Activated CD4-positive, alpha-beta T cell treated with anti-CD3 and anti-CD28 coated beads for 4 hours (primary cell): Measurements from ENCODE around the gene SPATA31C1.
"Not testable (repeated sequence)": the region's sequence is repeated elsewhere in the genome, so short reads cannot be mapped to it uniquely, and the experiment has no call there.

Source experiments
- DNase-seq, 2 donors: peaks; one replicate each; pipeline ENCODE4 v3.0.0-alpha.2; 2020

Gene SPATA31C1

DNA sequence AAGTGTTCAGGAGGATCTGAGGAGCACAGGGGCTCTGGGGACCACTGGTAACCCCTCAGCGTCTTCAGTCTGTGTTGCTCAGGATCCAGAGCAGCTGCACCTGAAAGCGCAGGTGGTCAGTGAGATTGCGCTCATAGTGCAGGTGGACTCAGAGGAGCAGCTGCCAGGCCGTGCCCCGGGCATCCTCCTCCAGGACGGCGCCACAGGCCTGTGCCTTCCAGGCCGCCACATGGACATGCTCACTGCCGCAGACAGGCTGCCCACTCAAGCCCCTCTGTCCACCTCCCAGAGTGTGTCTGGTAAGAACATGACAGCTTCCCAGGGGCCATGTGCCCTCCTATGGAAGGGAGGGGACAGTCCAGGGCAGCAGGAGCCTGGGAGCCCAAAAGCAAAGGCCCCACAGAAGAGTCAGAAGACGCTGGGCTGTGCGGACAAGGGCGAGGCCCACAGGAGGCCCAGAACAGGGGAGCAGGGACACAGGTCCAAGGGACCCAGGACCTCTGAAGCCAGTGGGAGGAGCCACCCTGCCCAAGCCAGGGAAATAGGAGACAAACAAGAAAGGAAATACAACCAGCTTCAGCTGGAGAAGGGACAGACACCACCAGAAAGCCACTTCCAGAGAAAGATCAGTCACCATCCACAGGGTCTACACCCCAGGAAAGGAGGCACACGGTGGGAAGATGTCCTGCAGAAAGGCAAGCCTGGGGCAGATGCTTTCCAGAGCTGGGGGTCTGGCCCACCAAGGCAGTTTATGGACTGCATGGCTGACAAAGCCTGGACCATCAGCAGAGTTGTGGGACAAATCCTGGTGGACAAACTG is 29.9 kb upstream of the SPATA31C1 start:
- no peak for DNase-seq

DNA sequence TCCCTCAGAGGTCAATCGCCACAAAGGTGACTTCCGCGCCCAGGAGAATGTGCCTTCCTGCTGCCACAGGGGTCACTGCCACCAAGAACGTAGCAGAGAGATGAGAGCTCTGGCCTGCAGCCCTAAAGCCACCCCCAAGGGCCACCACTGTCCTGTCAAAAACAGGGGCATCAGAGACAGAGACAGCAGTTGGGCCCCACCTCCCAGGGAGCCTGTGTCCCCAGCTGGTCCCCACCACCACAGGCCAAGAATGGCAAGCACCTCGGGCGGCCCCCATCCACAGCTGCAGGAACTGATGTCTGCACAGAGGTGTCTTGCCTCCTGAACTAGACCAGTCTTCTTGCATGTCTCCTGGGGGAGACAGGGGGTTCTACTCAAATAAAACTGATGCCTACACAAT is 29.3 kb upstream of the SPATA31C1 start:
- DNase-seq = no peak

GRCh38 chr9:87889065-87889881 is 28.5 kb upstream of the SPATA31C1 start:
- no peak for DNase-seq

GRCh38 chr9:87889882-87890252 is 27.9 kb upstream of the SPATA31C1 start:
- DNase-seq = no peak

DNA sequence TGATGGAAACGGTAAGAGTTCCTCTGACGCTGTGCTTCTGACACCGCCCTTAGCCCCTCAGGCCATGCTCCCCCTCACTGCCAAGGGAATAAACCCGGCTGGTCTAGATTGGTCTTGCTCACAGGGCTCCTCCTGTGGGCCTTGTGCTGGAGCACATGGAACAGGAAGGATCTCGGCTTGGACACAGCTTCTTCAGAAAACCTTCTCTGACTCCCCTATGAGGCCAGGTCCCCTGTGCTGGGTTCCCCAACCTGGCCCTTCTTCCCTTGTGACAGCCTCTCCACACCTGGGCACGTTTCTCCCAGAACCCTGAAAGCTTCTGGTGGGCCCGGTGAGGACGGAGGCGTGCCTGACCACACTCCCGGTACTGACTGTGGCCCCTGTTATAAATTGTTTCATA is 26.9 kb upstream of the SPATA31C1 start:
- DNase-seq = no peak

- no peak for DNase-seq
Measured at GRCh38 chr9:87891754-87892153, 26.0 kb upstream of the SPATA31C1 start.

GRCh38 chr9:87892956-87893355 is 24.8 kb upstream of the SPATA31C1 start:
- no peak for DNase-seq

DNA sequence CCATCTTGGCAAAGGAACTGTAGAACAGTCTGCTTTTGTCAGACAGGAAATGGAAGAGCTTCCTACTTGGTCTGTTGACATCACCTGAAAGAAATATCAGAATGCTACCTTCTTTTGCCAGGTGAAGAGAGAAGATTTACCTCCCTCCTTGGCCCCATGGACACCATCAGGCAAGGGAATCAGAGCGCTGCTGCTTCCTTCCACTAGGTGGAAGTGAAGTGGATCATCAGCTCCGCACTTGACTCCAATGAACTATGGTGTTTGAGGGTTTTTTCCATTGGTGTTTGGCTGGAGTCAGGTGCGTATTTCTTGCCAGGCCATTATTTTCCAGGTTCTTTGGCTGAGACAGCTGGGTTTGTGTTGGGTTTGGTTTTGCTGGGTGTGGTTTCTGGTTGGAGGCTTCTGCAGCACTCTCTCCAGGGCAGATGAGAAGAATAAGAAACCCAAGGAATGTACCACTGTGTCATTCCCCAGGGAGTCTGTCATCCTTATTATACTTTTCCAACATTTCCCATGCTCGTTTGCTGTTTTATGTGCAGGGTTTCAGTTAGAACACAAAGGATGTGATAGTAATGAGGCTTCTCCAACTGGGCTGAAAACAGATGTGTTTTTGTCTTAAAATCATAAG is 22.6 kb upstream of the SPATA31C1 start:
- no peak for DNase-seq

- DNase-seq = no peak
Measured at GRCh38 chr9:87896891-87897290, 20.9 kb upstream of the SPATA31C1 start.

- DNase-seq = no peak
Measured at GRCh38 chr9:87898151-87898550, 19.6 kb upstream of the SPATA31C1 start.

- DNase-seq = not testable (repeated sequence)
Measured at GRCh38 chr9:87902371-87902770, 15.4 kb upstream of the SPATA31C1 start.

DNA sequence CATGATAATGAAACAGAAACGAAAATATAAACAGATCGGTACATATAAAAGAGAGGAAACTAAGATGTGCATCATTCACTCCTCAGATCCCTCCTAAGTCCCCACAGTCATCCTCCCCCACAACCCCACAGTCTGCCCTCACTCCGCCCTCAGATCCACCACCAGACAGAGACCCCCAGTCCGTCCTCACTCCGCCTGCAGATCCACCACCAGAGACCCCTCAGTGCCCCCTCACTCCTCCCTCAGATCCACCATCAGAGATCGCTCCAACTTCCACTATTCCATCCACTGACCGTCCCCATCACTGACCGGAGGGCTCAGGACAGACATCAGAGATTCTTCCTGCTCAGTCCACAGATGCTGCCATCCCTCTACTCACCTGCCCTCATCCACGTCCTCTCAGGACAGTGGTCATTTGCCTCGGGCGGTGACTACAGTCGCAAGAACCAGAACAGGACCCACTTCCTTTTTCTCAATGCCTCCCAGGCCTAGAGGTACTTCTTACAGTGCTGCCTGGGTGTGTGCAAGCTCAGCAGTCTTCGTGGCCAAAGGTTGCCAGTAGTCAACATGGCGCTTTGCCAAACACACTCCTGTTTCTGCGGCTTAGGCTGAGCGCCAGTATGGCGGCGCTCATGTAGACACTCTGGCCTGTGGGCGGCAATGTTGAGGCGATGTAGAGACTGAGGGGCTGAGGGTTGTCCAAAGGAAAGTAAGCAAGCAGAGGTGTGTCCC is 8.3 kb upstream of the SPATA31C1 start:
- no peak for DNase-seq

- DNase-seq = no peak
Measured at GRCh38 chr9:87910821-87911220, 6.9 kb upstream of the SPATA31C1 start.

- DNase-seq = not testable (repeated sequence)
Measured at GRCh38 chr9:87919013-87919412, 1.3 kb downstream of the SPATA31C1 start.

DNA sequence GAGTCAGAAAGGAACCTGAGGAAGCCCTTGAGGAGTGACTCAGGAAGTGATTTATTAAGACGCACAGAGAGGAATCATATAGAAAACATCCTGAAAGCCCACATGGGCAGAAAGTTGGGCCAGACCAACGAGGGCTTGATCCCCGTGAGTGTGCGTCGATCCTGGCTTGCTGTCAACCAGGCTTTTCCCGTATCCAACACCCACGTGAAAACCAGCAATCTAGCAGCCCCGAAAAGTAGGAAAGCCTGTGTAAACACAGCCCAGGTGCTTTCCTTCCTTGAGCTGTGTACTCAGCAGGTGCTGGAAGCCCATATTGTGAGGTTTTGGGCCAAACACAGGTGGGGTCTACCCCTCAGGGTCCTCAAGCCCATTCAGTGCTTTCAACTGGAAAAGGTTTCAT is 3.8 kb downstream of the SPATA31C1 start:
- DNase-seq = not testable (repeated sequence)

DNA sequence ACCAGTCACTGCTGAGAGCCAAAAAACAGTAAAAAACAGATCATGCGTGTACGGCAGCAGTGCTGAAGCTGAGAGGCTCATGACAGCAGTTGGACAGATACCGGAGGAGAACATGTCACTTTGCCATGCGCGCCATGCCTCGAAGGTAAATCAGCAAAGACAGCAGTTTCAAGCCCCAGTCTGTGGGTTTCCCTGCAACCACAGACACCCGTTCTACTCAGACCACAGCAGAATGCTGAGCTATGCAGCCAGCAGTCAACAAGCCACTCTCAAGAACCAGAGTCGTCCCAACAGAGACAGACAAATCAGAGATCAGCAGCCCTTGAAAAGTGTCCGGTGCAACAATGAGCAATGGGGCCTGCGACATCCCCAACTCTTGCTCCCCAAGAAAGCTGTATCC is 5.2 kb downstream of the SPATA31C1 start:
- DNase-seq = not testable (repeated sequence)

- DNase-seq = not testable (repeated sequence)
Measured at GRCh38 chr9:87924851-87925250, 7.1 kb downstream of the SPATA31C1 start.

DNA sequence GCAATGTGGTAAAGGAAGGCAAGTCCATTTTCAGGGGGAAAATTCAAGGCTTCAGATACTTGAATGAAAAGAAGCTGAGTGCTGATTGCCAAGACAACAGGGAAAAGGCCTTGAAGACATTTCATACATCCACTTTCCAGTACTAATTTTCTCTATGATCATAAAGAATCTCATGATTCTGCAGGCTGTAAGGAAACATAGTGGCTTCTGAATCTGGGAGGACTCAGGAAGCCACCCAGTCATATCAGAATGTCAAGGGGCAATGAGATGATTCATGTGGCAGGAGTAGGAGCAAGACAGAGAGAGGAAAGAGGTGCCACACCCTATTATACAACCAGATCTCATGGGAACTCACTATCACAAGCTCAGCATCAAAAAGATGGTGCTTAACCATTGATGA is 11.4 kb downstream of the SPATA31C1 start:
- DNase-seq = not testable (repeated sequence)

DNA sequence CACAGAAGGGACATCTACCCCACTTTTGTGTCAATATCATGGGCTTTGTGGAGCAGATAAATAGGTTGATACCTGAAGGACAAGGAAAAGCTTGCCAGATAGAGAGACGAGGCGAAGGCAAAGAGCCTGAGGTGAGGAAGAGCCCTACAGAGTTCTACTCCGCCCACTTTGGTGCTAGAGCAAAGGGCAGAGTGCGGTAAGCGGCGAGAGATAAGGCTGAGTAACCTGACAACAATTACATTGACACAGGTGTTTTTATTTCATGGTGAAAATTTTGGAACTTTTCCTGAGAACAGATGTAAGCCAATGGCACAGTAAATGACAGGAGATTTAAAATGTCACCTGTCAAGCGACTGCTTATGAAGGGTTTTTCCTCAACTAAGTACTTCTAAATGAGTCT is 16.7 kb downstream of the SPATA31C1 start:
- DNase-seq = not testable (repeated sequence)

DNA sequence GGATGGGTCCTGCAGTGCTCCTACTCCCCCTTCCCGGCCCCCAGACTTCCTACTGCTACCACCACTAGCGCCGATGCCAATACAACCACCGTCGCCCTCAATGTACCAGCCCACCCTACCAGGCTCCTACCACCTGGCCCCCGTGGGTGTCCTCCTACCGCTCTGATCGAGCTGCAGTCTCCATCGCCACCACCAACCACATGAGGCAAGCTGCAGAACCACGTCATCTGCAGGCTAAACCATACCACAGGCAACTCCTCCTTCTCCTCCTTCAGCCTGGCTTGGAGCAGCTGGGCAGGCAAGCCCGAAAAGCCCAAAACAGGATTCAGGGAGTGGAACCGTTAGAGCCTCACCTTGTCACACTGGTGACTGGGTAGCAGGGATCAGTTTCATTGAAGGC is 19.6 kb downstream of the SPATA31C1 start:
- DNase-seq = not testable (repeated sequence)

DNA sequence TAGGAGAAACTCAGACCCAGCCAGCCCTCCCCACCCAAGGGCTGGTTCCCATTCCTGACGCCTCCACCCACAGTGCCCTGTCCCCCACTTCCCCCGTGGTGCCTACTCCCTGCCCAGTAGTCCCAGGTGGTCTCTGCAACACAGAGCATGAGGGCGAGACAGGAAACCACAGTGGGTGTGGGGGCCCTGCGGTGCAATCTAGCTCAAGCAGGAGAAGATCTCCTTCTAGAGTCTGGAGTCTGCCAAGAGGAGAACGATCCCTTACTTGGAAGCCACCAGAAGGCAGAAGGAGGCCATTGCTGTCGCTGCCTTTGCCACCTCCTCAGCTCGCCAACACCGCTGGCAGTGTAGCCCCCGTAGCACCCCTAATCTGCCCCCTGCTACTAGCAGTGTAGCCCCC is 20.2 kb downstream of the SPATA31C1 start:
- not testable (repeated sequence) for DNase-seq

GRCh38 chr9:87938336-87938735 is 20.6 kb downstream of the SPATA31C1 start:
- DNase-seq = not testable (repeated sequence)

DNA sequence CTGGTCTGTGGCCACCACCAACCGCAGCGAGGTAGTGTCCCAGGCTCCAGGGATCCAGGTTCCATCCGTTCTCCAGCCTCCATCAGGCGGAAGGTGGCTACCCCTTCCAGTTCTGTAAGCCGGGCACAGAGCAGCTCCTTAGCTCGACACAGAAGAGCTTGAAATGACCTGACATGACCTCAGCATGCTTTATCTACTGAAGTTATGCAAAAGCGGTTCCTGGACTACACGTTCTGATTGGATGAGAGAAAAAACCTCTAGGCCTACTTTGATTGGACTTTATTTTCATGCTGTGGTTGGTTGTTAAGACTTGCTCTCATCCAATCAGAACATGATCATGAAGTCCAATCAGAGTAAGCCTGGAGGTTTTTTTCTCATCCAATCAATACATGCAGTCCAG is 21.3 kb downstream of the SPATA31C1 start:
- DNase-seq = not testable (repeated sequence)
